HepG2 (cell line): ENCODE results near the gene PRSS36. TPM values are rescaled to one million over a fixed set of nuclear protein-coding genes. Genes with fewer than 3 reads are reported as not detected.

ENCODE experiments used
- ATAC-seq: fragments of 200-7000 bp; cut with Tn5 transposase; 3 replicates; pipeline ENCODE4 v1.9.1; 2020; ENCODE audit warnings: mild to moderate bottlenecking, moderate library complexity
- BruUV-seq: library from RNA; stranded (reverse); fragments of 400-500 nt; replicated peaks from 2 replicates; lab custom pipeline; 2021; lab: Mats Ljungman, UMichigan
- CTCF ChIA-PET: fragments of 300-600 bp; formaldehyde crosslinking; extraction: SDS; loops from one replicate; lab custom pipeline; 2021; ENCODE audit warnings: low total read pairs, inconsistent platforms, low intra/inter-chr PET ratio; lab: Yijun Ruan, JAX
- POLR2A ChIA-PET: fragments of 350-600 bp; sonication (Branson Sonifier 250); formaldehyde crosslinking; loops from one replicate; lab custom pipeline; 2020; ENCODE audit warnings: antibody characterized with exemption, inconsistent platforms; lab: Yijun Ruan, JAX
- DNase-seq: peaks from one replicate; pipeline ENCODE4 v3.0.0-alpha.2; 2015; ENCODE audit warnings: low spot score
- FAIRE-seq: peaks from 3 replicates; lab custom pipeline; 2011; peaks lifted over from hg19 to GRCh38; lab: Jason Lieb, UNC
- H2AFZ ChIP-seq: one replicate; pipeline ENCODE4 v1.6.1; 2011; ENCODE audit warnings: low read length, inconsistent platforms
- H3K27ac ChIP-seq: fragments of 300-600 bp; 3 replicates; pipeline ENCODE4 v1.8.0; 2011; ENCODE audit warnings: mixed run types, mild to moderate bottlenecking, mixed read lengths, low read length, inconsistent platforms; ENCODE audit not compliant: insufficient read depth; ENCODE audit errors: extremely low read length
- H3K27me3 ChIP-seq, 2 experiments: fragments of 200-600 bp in 1 of 2; 2 replicates in 1 of 2; 3 replicates in 1 of 2; pipeline versions ENCODE4 v1.6.0 to v1.8.0; 2011; ENCODE audit warnings: low read length in 2 of 2, mild to moderate bottlenecking in 2 of 2, moderate library complexity in 2 of 2, inconsistent platforms in 1 of 2; ENCODE audit not compliant: insufficient read depth in 2 of 2, control insufficient read depth in 1 of 2
- H3K36me3 ChIP-seq, 2 experiments: fragments of 200-600 bp in 1 of 2; replicated peaks in 1 of 2; 2 replicates in 1 of 2; 3 replicates in 1 of 2; pipeline versions ENCODE4 v1.5.1 to v1.8.0; 2011; ENCODE audit warnings: low read length in 2 of 2, inconsistent platforms in 1 of 2; ENCODE audit not compliant: insufficient read depth in 2 of 2, control insufficient read depth in 1 of 2
- H3K4me1 ChIP-seq: 2 replicates; pipeline ENCODE4 v1.5.1; 2012; ENCODE audit warnings: low read length, inconsistent platforms; ENCODE audit not compliant: insufficient read depth
- H3K4me2 ChIP-seq: 2 replicates; pipeline ENCODE4 v1.6.0; 2011; ENCODE audit warnings: low read depth, low read length, inconsistent platforms
- H3K4me3 ChIP-seq, 3 experiments: fragments of 200-600 bp in 1 of 3; sonication (generic), shearing (Covaris generic) in 1 of 3; replicated peaks in 1 of 3; 2 replicates each; pipeline ENCODE4 v1.5.1; 2011 to 2016; ENCODE audit warnings: low read length in 3 of 3, inconsistent platforms in 2 of 3, low read depth in 2 of 3, mild to moderate bottlenecking in 2 of 3, control low read depth in 1 of 3, mixed read lengths in 1 of 3; ENCODE audit not compliant: insufficient read depth in 1 of 3
- H3K79me2 ChIP-seq: one replicate; pipeline ENCODE4 v1.6.1; 2011; ENCODE audit warnings: low read length, inconsistent platforms; ENCODE audit not compliant: insufficient read depth
- H3K9ac ChIP-seq: 2 replicates; pipeline ENCODE4 v1.6.0; 2011; ENCODE audit warnings: mild to moderate bottlenecking, low read depth, low read length, inconsistent platforms; ENCODE audit not compliant: insufficient read depth
- H3K9me3 ChIP-seq: 2 replicates; pipeline ENCODE4 v1.5.1; 2012; ENCODE audit warnings: mild to moderate bottlenecking, low read length
- H4K20me1 ChIP-seq: 2 replicates; pipeline ENCODE4 v1.6.0; 2011; ENCODE audit warnings: inconsistent platforms, mild to moderate bottlenecking, low read length, moderate library complexity; ENCODE audit not compliant: insufficient read depth
- ATF4 ChIP-seq, 2 experiments: fragments of 450-650 bp in 1 of 2; sonication (generic) in 1 of 2; formaldehyde crosslinking; IDR thresholded peaks; 2 replicates each; pipeline versions ENCODE4 v1.5.0 to v1.8.0; 2020 to 2022; ENCODE audit warnings: mild to moderate bottlenecking in 1 of 2, missing genetic modification reagents in 1 of 2
- HOMEZ ChIP-seq: IDR thresholded peaks from 2 replicates; pipeline ENCODE4 v1.6.1; 2016; ENCODE audit warnings: low read depth
- JUNB ChIP-seq: sonication (generic); formaldehyde crosslinking; IDR thresholded peaks from 2 replicates; pipeline ENCODE4 v1.8.0; 2022; ENCODE audit warnings: missing genetic modification reagents, mild to moderate bottlenecking, borderline replicate concordance
- PCBP1 ChIP-seq: fragments of 200-400 bp; formaldehyde crosslinking; IDR thresholded peaks from 2 replicates; pipeline ENCODE4 v1.6.1; 2017; ENCODE audit warnings: mild to moderate bottlenecking, low read depth, low read length, borderline replicate concordance
- SALL1 ChIP-seq: sonication (generic); formaldehyde crosslinking; IDR thresholded peaks from 2 replicates; pipeline ENCODE4 v1.8.0; 2022; ENCODE audit warnings: mild to moderate bottlenecking, missing genetic modification reagents
- SKI ChIP-seq: fragments of 450-650 bp; IDR thresholded peaks from one replicate; pipeline ENCODE4 v1.6.1; 2018; ENCODE audit warnings: mild to moderate bottlenecking; ENCODE audit not compliant: partially characterized antibody
- TFE3 ChIP-seq: IDR thresholded peaks from 2 replicates; pipeline ENCODE4 v1.6.1; 2016
- THAP8 ChIP-seq: sonication (generic); formaldehyde crosslinking; IDR thresholded peaks from 2 replicates; pipeline ENCODE4 v1.5.1; 2020; ENCODE audit warnings: missing genetic modification reagents, mild to moderate bottlenecking, borderline replicate concordance
- TOE1 ChIP-seq: sonication (generic); formaldehyde crosslinking; IDR thresholded peaks from 2 replicates; pipeline ENCODE4 v1.4.0; 2020; ENCODE audit warnings: mild to moderate bottlenecking, missing genetic modification reagents
- ZNF280D ChIP-seq: sonication (generic); formaldehyde crosslinking; IDR thresholded peaks from 2 replicates; pipeline ENCODE4 v1.5.1; 2020; ENCODE audit warnings: mild to moderate bottlenecking, missing genetic modification reagents
- ZNF644 ChIP-seq: IDR thresholded peaks from 2 replicates; pipeline ENCODE4 v1.6.1; 2016; ENCODE audit warnings: low read depth
- ZNF75D ChIP-seq: sonication (generic); formaldehyde crosslinking; IDR thresholded peaks from 2 replicates; pipeline ENCODE4 v1.8.1; 2023; ENCODE audit warnings: missing genetic modification reagents, mild to moderate bottlenecking, borderline replicate concordance
- ZSCAN25 ChIP-seq: sonication (generic); formaldehyde crosslinking; IDR thresholded peaks from 2 replicates; pipeline ENCODE4 v1.8.0; 2022; ENCODE audit warnings: mild to moderate bottlenecking, missing genetic modification reagents
- WGBS: methylation state at CpG from one replicate; pipeline ENCODE4 v1.1.6; 2017; ENCODE audit warnings: low lambda C conversion rate; 5-methylcytosine and 5-hydroxymethylcytosine counted together
- in situ Hi-C: cut with HindIII; loops from 2 replicates; pipeline ENCODE4 v1.10.0; 2017; ENCODE audit warnings: low pct_unique_long_range_greater_than_20kb; ENCODE audit not compliant: extremely low pct_ligation_motif_present
- intact Hi-C: fragments of 100-400 bp; cut with micrococcal nuclease; formaldehyde crosslinking; loops from one replicate; pipeline ENCODE4 v1.10.0; 2022; ENCODE audit not compliant: unreplicated experiment
- polyA plus RNA-seq, 8 experiments: library from polyadenylated mRNA; depleted of rRNA in 3 of 8; stranded (reverse) in 7 of 8; unstranded in 1 of 8; fragments of >200 nt; fragmentation: Illumina TruSeq in 4 of 8; extraction: Trizol in 4 of 8; gene quantifications; 2 replicates each; pipeline versions ENCODE4 v1.2.1 to v1.2.3, GENCODE V29; 2011 to 2016; ENCODE audit warnings: low read depth in 4 of 8, missing spikeins in 1 of 8, mixed read lengths in 1 of 8; ENCODE audit not compliant: insufficient read depth in 1 of 8
- total RNA-seq, 5 experiments: library from RNA; depleted of rRNA; stranded (reverse); fragments of >200 nt; fragmentation: Illumina TruSeq; extraction: Trizol; gene quantifications; 2 replicates each; pipeline ENCODE4 v1.2.3, GENCODE V29; 2016; ENCODE audit warnings: low read depth in 1 of 5

The PRSS36 gene
- total and polyA plus RNA-seq, 2 of the 13 experiments (the other 11 are each of a cell fraction or from before 2014, with no cell fraction given): 1.5 to 2.1 TPM

- CTCF ChIA-PET: no interaction called here
- Histone ChIP-seq H2AFZ (peak within 1 kb of the TSS; percentile 24), H3K36me3 (peaks cover 20 to 35% of the 10 kb centered on the region in 2 experiments), H3K79me2 (peaks cover 12% of the 10 kb centered on the region), H3K27me3 (no peaks in the 10 kb centered on the region), H3K4me1 (peaks cover 42% of the 10 kb centered on the region), H3K9ac (peak within 1 kb of the TSS; percentile 90), H3K9me3 (no peaks in the 10 kb centered on the region), H3K4me3 (peak within 1 kb of the TSS; percentile 87 to 100 (median 94)), H3K27ac (peak within 1 kb of the TSS; percentile 54), H4K20me1 (no peaks in the 10 kb centered on the region), H3K4me2 (peak within 1 kb of the TSS; percentile 94)
- intact Hi-C loops: loop anchor here (5.0 kb wide), 1 partner anchor 49 kb away; no protein-coding TSS in a partner anchor
- POLR2A ChIA-PET: interaction anchor here (1.3 to 3.7 kb wide), 2 partner anchors 9 to 34 kb away, joined by 4 to 17 read pairs; partner anchors contain the start of gene KAT8
- DNase-seq (peak; percentile 58), ATAC-seq (peak; percentile 87), FAIRE-seq (peak; percentile 82)
- no TSS peak for BruUV-seq
- in situ Hi-C loops: no loop called here
- 3% methylated on average over 25 of the region's 68 CpGs for WGBS
- TF ChIP-seq SALL1 (CRISPR knock-in tag) (peak; percentile 84), JUNB (CRISPR knock-in tag) (no peak), PCBP1 (no peak), TOE1 (CRISPR knock-in tag) (no peak), THAP8 (CRISPR knock-in tag) (no peak; the same call in 1 of the 2 replicates), ATF4 (CRISPR knock-in tag; IDR thresholded peaks at IDR 0.05) (no peak), TFE3 (CRISPR knock-in tag) (peak; percentile 39; the same call in 1 of the 2 replicates), SKI (peak; percentile 34), ZNF75D (no peak), ZSCAN25 (no peak), ZNF280D (CRISPR knock-in tag) (no peak), HOMEZ (CRISPR knock-in tag) (no peak), ZNF644 (CRISPR knock-in tag) (no peak)
Observed at GRCh38 chr16:31108035-31108793, 41.7 kb downstream of the PRSS36 start, which contains the start of gene BCKDK. TSS of gene BCKDK (plus strand) at chr16:31108386. CDS start at chr16:31109224, 838 bp downstream.
